Measurements from ENCODE around the gene MKKS. TPM values are rescaled to one million over a fixed set of nuclear protein-coding genes. Genes with fewer than 3 reads are reported as not detected.

MKKS gene
- total and polyA plus RNA-seq, 10 of the 15 experiments (the other 5 are each of a cell fraction or from before 2014, with no cell fraction given), result 4.3 to 17.9 (median 7.7) TPM

DNA sequence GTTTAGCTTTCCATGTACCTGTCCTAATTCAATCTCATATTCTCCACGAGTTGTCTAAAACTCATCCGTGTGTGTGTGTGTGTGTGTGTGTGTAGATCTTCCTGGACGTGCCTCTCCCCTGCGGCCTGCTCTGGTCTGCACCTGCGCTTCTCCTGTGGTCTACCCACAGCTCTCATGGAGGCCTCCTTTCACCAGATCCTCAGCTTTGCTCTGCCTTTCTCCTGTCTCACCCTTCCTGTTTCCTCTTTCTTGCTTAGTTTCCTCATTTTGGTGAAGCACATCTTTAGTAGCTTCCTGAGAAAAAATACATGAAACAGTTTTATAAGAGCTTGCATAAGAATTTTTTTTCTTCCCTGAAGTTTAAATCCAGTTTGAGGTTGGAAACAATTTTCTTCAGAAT, 19.2 kb upstream of the MKKS start (continued):
- TF ChIP-seq, protein P1, sequence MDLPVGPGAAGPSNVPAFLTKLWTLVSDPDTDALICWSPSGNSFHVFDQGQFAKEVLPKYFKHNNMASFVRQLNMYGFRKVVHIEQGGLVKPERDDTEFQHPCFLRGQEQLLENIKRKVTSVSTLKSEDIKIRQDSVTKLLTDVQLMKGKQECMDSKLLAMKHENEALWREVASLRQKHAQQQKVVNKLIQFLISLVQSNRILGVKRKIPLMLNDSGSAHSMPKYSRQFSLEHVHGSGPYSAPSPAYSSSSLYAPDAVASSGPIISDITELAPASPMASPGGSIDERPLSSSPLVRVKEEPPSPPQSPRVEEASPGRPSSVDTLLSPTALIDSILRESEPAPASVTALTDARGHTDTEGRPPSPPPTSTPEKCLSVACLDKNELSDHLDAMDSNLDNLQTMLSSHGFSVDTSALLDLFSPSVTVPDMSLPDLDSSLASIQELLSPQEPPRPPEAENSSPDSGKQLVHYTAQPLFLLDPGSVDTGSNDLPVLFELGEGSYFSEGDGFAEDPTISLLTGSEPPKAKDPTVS (IDR thresholded peaks at IDR 0.05; ENCODE audit: low read depth, low read length), result no peak

DNA sequence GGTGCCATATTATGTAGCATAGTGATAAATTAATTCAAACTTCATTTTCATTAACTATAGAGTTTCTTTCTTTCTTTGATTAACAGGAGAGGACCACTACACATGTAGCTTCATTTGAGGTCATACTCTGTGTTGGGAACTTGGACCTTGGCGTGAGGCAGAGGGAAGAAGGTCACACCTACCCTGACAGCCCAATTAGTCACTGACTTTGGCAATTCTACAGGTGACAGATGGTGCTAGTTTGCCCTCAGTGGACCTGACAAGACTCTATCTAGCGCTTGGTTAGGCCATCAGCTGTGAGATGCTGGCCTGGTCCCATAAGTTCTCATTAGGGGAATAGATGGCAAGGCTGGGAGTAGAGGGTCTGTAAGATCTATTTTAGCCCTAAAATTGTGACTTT, 15.2 kb upstream of the MKKS start:
- Histone ChIP-seq H3K4me1 (ENCODE audit: control insufficient read depth, insufficient read depth, low read length) (peaks cover 26% of the 10 kb centered on the region), H2AFZ (ENCODE audit: control insufficient read depth, low read depth, low read length) (no peak overlapping the region), H3K4me3 (no peak overlapping the region), H3K9me3 (replicated peaks; ENCODE audit: control insufficient read depth, insufficient read depth, low read length) (no peaks in the 10 kb centered on the region), H3K27me3 (replicated peaks in 1 of 2; ENCODE audit: control insufficient read depth in 2 of 2, insufficient read depth in 2 of 2, low read length in 1 of 2) (no peaks in the 10 kb centered on the region), H3K9ac (ENCODE audit: control insufficient read depth, insufficient read depth, low read length) (no peak overlapping the region), H3K27ac (ENCODE audit: control insufficient read depth, insufficient read depth) (no peak overlapping the region), H3K36me3 (ENCODE audit: control insufficient read depth in 2 of 2, insufficient read depth in 2 of 2, low read length in 1 of 2) (no peaks in the 10 kb centered on the region), H4K20me1 (ENCODE audit: control insufficient read depth, insufficient read depth) (no peaks in the 10 kb centered on the region), H3K79me2 (ENCODE audit: control insufficient read depth, insufficient read depth, low read length) (peaks cover 11% of the 10 kb centered on the region), H3K4me2 (ENCODE audit: control insufficient read depth, insufficient read depth) (no peak overlapping the region)
- WGBS (ENCODE audit: insufficient coverage, insufficient replicate concordance, low lambda C conversion rate, missing lambda C conversion rate), result 100% methylated on average over 2 of the region's 2 CpGs
- ChIA-PET CTCF (interaction anchor here (0.6 to 2.2 kb wide), 7 partner anchors 13 to 65 kb away, joined by 3 to 13 read pairs (median 3); partner anchors contain the start of genes MKKS and SLX4IP), POLR2A (interaction anchor here (1.1 kb wide), 1 partner anchor 14 kb away, joined by 3 read pairs; the partner anchor contains the start of gene SLX4IP), RAD21 (ENCODE audit: unreplicated experiment) (no interaction called here), SMC1A (ENCODE audit: uncharacterized antibody, unreplicated experiment) (interaction anchor here (1.0 to 2.2 kb wide), 6 partner anchors 9 to 87 kb away, joined by 3 to 12 read pairs (median 4); no protein-coding TSS in a partner anchor)
- intact Hi-C loops (cut with micrococcal nuclease; ENCODE audit: unreplicated experiment) (no loop called here), in situ Hi-C loops (cut with MboI) (no loop called here)
- FAIRE-seq (no peak), DNase-seq (ENCODE audit: low read depth, low spot score) (no peak), ATAC-seq (no peak)
- no TSS peak for BruUV-seq (replicated peaks)
- TF ChIP-seq TCF3 (IDR thresholded peaks at IDR 0.05; ENCODE audit: borderline replicate concordance, insufficient read depth, low read depth, low read length) (no peak), PAX8 (IDR thresholded peaks at IDR 0.05) (no peak), TARDBP (IDR thresholded peaks at IDR 0.05; ENCODE audit: borderline replicate concordance) (no peak), BHLHE40 (IDR thresholded peaks at IDR 0.05; ENCODE audit: borderline replicate concordance in 1 of 2, low read depth in 2 of 2, low read length in 1 of 2) (no peak), NR2F1 (conservative IDR thresholded peaks at IDR 0.05) (no peak), RELA (IDR thresholded peaks at IDR 0.05; ENCODE audit: borderline replicate concordance, partially characterized antibody) (no peak), HDAC2 (IDR thresholded peaks at IDR 0.05) (no peak), SMAD5 (IDR thresholded peaks at IDR 0.05; ENCODE audit: low read depth) (no peak), CHD4 (IDR thresholded peaks at IDR 0.05) (no peak), GABPA (IDR thresholded peaks at IDR 0.05; ENCODE audit: low read depth) (no peak), TCF12 (IDR thresholded peaks at IDR 0.05; ENCODE audit: low read depth, low read length) (no peak)
- TF ChIP-seq, protein P2, sequence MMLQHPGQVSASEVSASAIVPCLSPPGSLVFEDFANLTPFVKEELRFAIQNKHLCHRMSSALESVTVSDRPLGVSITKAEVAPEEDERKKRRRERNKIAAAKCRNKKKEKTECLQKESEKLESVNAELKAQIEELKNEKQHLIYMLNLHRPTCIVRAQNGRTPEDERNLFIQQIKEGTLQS (IDR thresholded peaks at IDR 0.05; ENCODE audit: borderline replicate concordance, extremely low read depth, low read depth, low read length), result no peak
- TF ChIP-seq, protein P3, sequence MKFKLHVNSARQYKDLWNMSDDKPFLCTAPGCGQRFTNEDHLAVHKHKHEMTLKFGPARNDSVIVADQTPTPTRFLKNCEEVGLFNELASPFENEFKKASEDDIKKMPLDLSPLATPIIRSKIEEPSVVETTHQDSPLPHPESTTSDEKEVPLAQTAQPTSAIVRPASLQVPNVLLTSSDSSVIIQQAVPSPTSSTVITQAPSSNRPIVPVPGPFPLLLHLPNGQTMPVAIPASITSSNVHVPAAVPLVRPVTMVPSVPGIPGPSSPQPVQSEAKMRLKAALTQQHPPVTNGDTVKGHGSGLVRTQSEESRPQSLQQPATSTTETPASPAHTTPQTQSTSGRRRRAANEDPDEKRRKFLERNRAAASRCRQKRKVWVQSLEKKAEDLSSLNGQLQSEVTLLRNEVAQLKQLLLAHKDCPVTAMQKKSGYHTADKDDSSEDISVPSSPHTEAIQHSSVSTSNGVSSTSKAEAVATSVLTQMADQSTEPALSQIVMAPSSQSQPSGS (IDR thresholded peaks at IDR 0.05; ENCODE audit: low read length), result no peak
- TF ChIP-seq, protein P4, sequence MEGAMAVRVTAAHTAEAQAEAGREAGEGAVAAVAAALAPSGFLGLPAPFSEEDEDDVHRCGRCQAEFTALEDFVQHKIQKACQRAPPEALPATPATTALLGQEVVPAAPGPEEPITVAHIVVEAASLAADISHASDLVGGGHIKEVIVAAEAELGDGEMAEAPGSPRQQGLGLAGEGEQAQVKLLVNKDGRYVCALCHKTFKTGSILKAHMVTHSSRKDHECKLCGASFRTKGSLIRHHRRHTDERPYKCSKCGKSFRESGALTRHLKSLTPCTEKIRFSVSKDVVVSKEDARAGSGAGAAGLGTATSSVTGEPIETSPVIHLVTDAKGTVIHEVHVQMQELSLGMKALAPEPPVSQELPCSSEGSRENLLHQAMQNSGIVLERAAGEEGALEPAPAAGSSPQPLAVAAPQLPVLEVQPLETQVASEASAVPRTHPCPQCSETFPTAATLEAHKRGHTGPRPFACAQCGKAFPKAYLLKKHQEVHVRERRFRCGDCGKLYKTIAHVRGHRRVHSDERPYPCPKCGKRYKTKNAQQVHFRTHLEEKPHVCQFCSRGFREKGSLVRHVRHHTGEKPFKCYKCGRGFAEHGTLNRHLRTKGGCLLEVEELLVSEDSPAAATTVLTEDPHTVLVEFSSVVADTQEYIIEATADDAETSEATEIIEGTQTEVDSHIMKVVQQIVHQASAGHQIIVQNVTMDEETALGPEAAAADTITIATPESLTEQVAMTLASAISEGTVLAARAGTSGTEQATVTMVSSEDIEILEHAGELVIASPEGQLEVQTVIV (IDR thresholded peaks at IDR 0.05; ENCODE audit: borderline replicate concordance, partially characterized antibody), result no peak

Data from GM12878 (cell line).